Measurements from ENCODE around the gene CWC25. TPM values are rescaled to one million over a fixed set of nuclear protein-coding genes. Genes with fewer than 3 reads are reported as not detected.

CWC25 gene
- total and polyA plus RNA-seq, 9 of the 15 experiments (the other 6 are each of a cell fraction or from before 2014, with no cell fraction given), result 16.5 to 27.4 (median 23.0) TPM

- TF ChIP-seq BDP1 (IDR thresholded peaks at IDR 0.05; ENCODE audit: insufficient read depth, insufficient read length), result peak; percentile 51
- TF ChIP-seq ATF1 (CRISPR knock-in tag; IDR thresholded peaks at IDR 0.05), result no peak
- peak; percentile 31; the same call in 1 of the 2 replicates for TF ChIP-seq ATF1 (tag; IDR thresholded peaks at IDR 0.05)
- no peak for TF ChIP-seq HDAC2 (IDR thresholded peaks at IDR 0.05)
- 0 out of 2 replicates have a peak, but pooled peaks have one; percentile 49 for TF ChIP-seq ELF4 (CRISPR knock-in tag; IDR thresholded peaks at IDR 0.05)
- TF ChIP-seq, protein P1, sequence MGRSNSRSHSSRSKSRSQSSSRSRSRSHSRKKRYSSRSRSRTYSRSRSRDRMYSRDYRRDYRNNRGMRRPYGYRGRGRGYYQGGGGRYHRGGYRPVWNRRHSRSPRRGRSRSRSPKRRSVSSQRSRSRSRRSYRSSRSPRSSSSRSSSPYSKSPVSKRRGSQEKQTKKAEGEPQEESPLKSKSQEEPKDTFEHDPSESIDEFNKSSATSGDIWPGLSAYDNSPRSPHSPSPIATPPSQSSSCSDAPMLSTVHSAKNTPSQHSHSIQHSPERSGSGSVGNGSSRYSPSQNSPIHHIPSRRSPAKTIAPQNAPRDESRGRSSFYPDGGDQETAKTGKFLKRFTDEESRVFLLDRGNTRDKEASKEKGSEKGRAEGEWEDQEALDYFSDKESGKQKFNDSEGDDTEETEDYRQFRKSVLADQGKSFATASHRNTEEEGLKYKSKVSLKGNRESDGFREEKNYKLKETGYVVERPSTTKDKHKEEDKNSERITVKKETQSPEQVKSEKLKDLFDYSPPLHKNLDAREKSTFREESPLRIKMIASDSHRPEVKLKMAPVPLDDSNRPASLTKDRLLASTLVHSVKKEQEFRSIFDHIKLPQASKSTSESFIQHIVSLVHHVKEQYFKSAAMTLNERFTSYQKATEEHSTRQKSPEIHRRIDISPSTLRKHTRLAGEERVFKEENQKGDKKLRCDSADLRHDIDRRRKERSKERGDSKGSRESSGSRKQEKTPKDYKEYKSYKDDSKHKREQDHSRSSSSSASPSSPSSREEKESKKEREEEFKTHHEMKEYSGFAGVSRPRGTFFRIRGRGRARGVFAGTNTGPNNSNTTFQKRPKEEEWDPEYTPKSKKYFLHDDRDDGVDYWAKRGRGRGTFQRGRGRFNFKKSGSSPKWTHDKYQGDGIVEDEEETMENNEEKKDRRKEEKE (IDR thresholded peaks at IDR 0.05; ENCODE audit: borderline replicate concordance in 1 of 2, control insufficient read depth in 1 of 2, low read depth in 2 of 2, low read length in 1 of 2), result peak in 1 of 2 experiments; percentile 24; a peak in 1 of 4 replicates
- TF ChIP-seq TBP (optimal IDR thresholded peaks at IDR 0.05; ENCODE audit: low read depth, low read length), result peak; percentile 99
- 0 out of 2 replicates have a peak, but pooled peaks have one; percentile 54 for TF ChIP-seq GATAD2B (IDR thresholded peaks at IDR 0.05; ENCODE audit: borderline replicate concordance)
- TF ChIP-seq NBN (IDR thresholded peaks at IDR 0.05; ENCODE audit: low read depth), result peak; percentile 85; the same call in 1 of the 2 replicates
- peak; percentile 78; the same call in 1 of the 2 replicates for TF ChIP-seq ZSCAN29 (IDR thresholded peaks at IDR 0.05)
- TF ChIP-seq MTA1 (IDR thresholded peaks at IDR 0.05; ENCODE audit: borderline replicate concordance), result peak; percentile 72; the same call in 1 of the 2 replicates
- peak in 1 of 2 experiments; percentile 75; a peak in 1 of 4 replicates for TF ChIP-seq TBL1XR1 (IDR thresholded peaks at IDR 0.05; ENCODE audit: low read length in 2 of 2)
- peak; percentile 76; the same call in 1 of the 2 replicates for TF ChIP-seq ATF7 (IDR thresholded peaks at IDR 0.05)
- TF ChIP-seq L3MBTL2 (IDR thresholded peaks at IDR 0.05), result peak; percentile 31; the same call in 1 of the 2 replicates
- TF ChIP-seq TARDBP (IDR thresholded peaks at IDR 0.05), result 0 out of 2 replicates have a peak, but pooled peaks have one; percentile 41
- TF ChIP-seq CSDE1 (IDR thresholded peaks at IDR 0.05), result peak in 1 of 2 experiments; percentile 59; a peak in 2 of 4 replicates
- no peak for TF ChIP-seq ZNF551 (CRISPR knock-in tag; IDR thresholded peaks at IDR 0.05)
- 0 out of 4 replicates have a peak, but pooled peaks of 1 of the 2 experiments have one; percentile 56 for TF ChIP-seq HDAC1 (IDR thresholded peaks at IDR 0.05)
- no peak for TF ChIP-seq ZNF263 (CRISPR knock-in tag; IDR thresholded peaks at IDR 0.05; ENCODE audit: borderline replicate concordance)
- TF ChIP-seq SMAD1 (IDR thresholded peaks at IDR 0.05; ENCODE audit: low read depth, low read length, partially characterized antibody), result no peak
- no peak for TF ChIP-seq RBM22 (IDR thresholded peaks at IDR 0.05; ENCODE audit: low read depth, low read length, poor library complexity, severe bottlenecking)
- peak; percentile 72 for TF ChIP-seq ILF3 (IDR thresholded peaks at IDR 0.05; ENCODE audit: borderline replicate concordance)
- TF ChIP-seq OTX1 (CRISPR knock-in tag; IDR thresholded peaks at IDR 0.05), result peak; percentile 67; the same call in 1 of the 2 replicates
- TF ChIP-seq EP300 (IDR thresholded peaks at IDR 0.05; ENCODE audit: low read length), result peak; percentile 37; the same call in 1 of the 2 replicates
- TF ChIP-seq GTF3C2 (IDR thresholded peaks at IDR 0.05; ENCODE audit: borderline replicate concordance, extremely low read depth, insufficient read length), result peak; percentile 72
- TF ChIP-seq POLR2H (tag; IDR thresholded peaks at IDR 0.05; ENCODE audit: low read depth), result peak; percentile 99
Measured at GRCh38 chr17:38861399-38861843, 36.3 kb upstream of the CWC25 start (continued).

All from K562 (cell line).